Epidermal melanocyte (primary cell): Measurements from ENCODE around the gene LRRC4B.

ENCODE experiments used
- DNase-seq: peaks from one replicate; pipeline ENCODE4 v3.0.0; 2011; ENCODE audit warnings: low spot score; ENCODE audit not compliant: insufficient read length

LRRC4B gene

GRCh38 chr19:50570997-50571396 lies 2.8 kb upstream of the LRRC4B start:
- no peak for DNase-seq

- DNase-seq: no peak
Observed at GRCh38 chr19:50569938-50570540, 1.8 kb upstream of the LRRC4B start.

- DNase-seq: no peak
Observed at GRCh38 chr19:50568728-50569698, 778 bp upstream of the LRRC4B start.

- no peak for DNase-seq
Observed at GRCh38 chr19:50567052-50567841, 988 bp downstream of the LRRC4B start.

GRCh38 chr19:50565984-50566903 lies 2.0 kb downstream of the LRRC4B start:
- no peak for DNase-seq

- DNase-seq: no peak
Observed at GRCh38 chr19:50564229-50565105, 3.8 kb downstream of the LRRC4B start.

- DNase-seq: no peak
Observed at GRCh38 chr19:50563597-50563996, 4.6 kb downstream of the LRRC4B start.

GRCh38 chr19:50562996-50563395 lies 5.2 kb downstream of the LRRC4B start:
- no peak for DNase-seq

- no peak for DNase-seq
Observed at GRCh38 chr19:50562329-50562728, 5.9 kb downstream of the LRRC4B start.

GRCh38 chr19:50559636-50560035 lies 8.6 kb downstream of the LRRC4B start:
- no peak for DNase-seq

GRCh38 chr19:50558449-50558848 lies 9.8 kb downstream of the LRRC4B start:
- no peak for DNase-seq

GRCh38 chr19:50558039-50558438 lies 10.2 kb downstream of the LRRC4B start:
- DNase-seq: no peak

GRCh38 chr19:50557009-50557613 lies 11.1 kb downstream of the LRRC4B start:
- no peak for DNase-seq

- DNase-seq: peak; percentile 83
Observed at GRCh38 chr19:50556282-50557008, 11.8 kb downstream of the LRRC4B start.

GRCh38 chr19:50555450-50556281 lies 12.6 kb downstream of the LRRC4B start:
- DNase-seq: no peak

- DNase-seq: no peak
Observed at GRCh38 chr19:50555033-50555432, 13.2 kb downstream of the LRRC4B start.

- no peak for DNase-seq
Observed at GRCh38 chr19:50554212-50554611, 14.0 kb downstream of the LRRC4B start.
